Measurements from ENCODE around the gene VWA3B.

- TF ChIP-seq CTCF (IDR thresholded peaks at IDR 0.05) (no peak), POLR2A (IDR thresholded peaks at IDR 0.05) (no peak)
Observed at GRCh38 chr2:98114643-98115330, 27.8 kb downstream of the VWA3B start.
